Mucosa of descending colon (tissue), 3 donors: ENCODE measurements around the gene APOC3. TPM values are rescaled to one million over a fixed set of nuclear protein-coding genes. Genes with fewer than 3 reads are reported as not detected.

ENCODE experiments used
- ATAC-seq: fragments of 200-7000 bp; cut with Tn5 transposase; one replicate; pipeline ENCODE4 v1.9.1; 2020; ENCODE audit warnings: mild to moderate bottlenecking, moderate library complexity
- DNase-seq, 3 donors: peaks; one replicate each; pipeline ENCODE4 v3.0.0-alpha.2; 2020
- H3K36me3 ChIP-seq: fragments of 200-600 bp; one replicate; pipeline ENCODE4 v1.8.0; 2021; ENCODE audit warnings: low read depth, mild to moderate bottlenecking
- H3K4me1 ChIP-seq: fragments of 200-600 bp; one replicate; pipeline ENCODE4 v1.8.0; 2021; ENCODE audit warnings: low read depth, mild to moderate bottlenecking
- H3K4me3 ChIP-seq: fragments of 200-600 bp; one replicate; pipeline ENCODE4 v1.8.0; 2021; ENCODE audit warnings: mild to moderate bottlenecking
- H3K9me3 ChIP-seq: fragments of 200-600 bp; one replicate; pipeline ENCODE4 v1.8.0; 2021; ENCODE audit warnings: mild to moderate bottlenecking
- CTCF ChIP-seq: fragments of 200-600 bp; IDR thresholded peaks from one replicate; pipeline ENCODE4 v1.8.0; 2022; ENCODE audit warnings: antibody characterized with exemption, mild to moderate bottlenecking
- intact Hi-C, 2 donors: fragments of 100-400 bp; cut with DNase I in 1 of 2; cut with micrococcal nuclease in 1 of 2; formaldehyde crosslinking; loops; one replicate each; pipeline versions ENCODE4 v1.11.0 to v1.11.1; 2022; cut with DNase I, micrococcal nuclease
- total RNA-seq, 3 donors: library from RNA; stranded (reverse); fragmentation: NEBNext Ultra II Directional in 2 of 3; extraction: Animal tissue kit (Norgen Biotek cat#: 25700) in 2 of 3; gene quantifications; one replicate each; pipeline versions ENCODE4 v1.2.1 to v1.2.4, GENCODE V29; 2021 to 2023
- donor health status: DM: no; HTN: no; CAD: no; lungs with moderate emphysema.
- donor health status: DM: no; HTN: no; CAD: no.
- donor health status: DM: no; HTN: yes; CAD: no.

The APOC3 gene
- total RNA-seq, 3 donors from 2014 or later = 0.60 TPM; not detected in 2

DNA sequence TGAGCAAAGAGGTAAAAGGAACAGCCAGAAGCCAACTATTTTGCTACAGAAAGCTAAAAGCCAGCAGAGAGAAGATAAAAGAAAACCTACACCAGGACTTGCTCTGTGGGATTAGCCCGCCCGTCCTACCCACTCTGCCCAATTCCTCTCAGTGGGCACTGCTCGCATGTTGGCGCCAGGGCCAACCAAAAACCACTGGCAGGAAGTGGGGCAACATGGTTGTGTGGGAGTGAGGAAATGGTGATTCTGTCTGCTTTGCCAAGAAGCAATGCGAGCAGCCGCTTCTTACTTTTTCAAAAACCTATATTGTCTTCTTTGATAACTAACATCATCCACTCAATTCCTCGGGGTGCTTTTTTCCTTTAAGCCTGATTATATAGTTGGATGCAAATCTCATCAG lies 21.9 kb downstream of the APOC3 start:
- intact Hi-C loops = no loop called here
- no peaks in the 10 kb centered on the region for H3K9me3 ChIP-seq
- H3K36me3 ChIP-seq = no peaks in the 10 kb centered on the region
- no peak overlapping the region for H3K4me3 ChIP-seq
- peaks cover 35% of the 10 kb centered on the region for H3K4me1 ChIP-seq
- DNase-seq = peak in 2 of 3 donors; percentile 47 to 63
- ATAC-seq = no peak
- no peak for TF ChIP-seq CTCF

GRCh38 chr11:116852261-116853031 lies 22.7 kb downstream of the APOC3 start:
- H3K4me1 ChIP-seq = peaks cover 35% of the 10 kb centered on the region
- peak in 2 of 3 donors; percentile 54 to 70 for DNase-seq
- H3K36me3 ChIP-seq = no peaks in the 10 kb centered on the region
- H3K4me3 ChIP-seq = no peak overlapping the region
- TF ChIP-seq CTCF = no peak
- peak; percentile 86 for ATAC-seq
- H3K9me3 ChIP-seq = no peaks in the 10 kb centered on the region
- intact Hi-C loops = no loop called here

GRCh38 chr11:116853461-116854073 lies 23.9 kb downstream of the APOC3 start:
- intact Hi-C loops = no loop called here
- Histone ChIP-seq H3K36me3 (no peaks in the 10 kb centered on the region), H3K4me3 (no peak overlapping the region), H3K4me1 (peaks cover 35% of the 10 kb centered on the region), H3K9me3 (no peaks in the 10 kb centered on the region)
- no peak for TF ChIP-seq CTCF
- ATAC-seq (peak; percentile 87), DNase-seq (peak in 1 of 3 donors; percentile 59)

DNA sequence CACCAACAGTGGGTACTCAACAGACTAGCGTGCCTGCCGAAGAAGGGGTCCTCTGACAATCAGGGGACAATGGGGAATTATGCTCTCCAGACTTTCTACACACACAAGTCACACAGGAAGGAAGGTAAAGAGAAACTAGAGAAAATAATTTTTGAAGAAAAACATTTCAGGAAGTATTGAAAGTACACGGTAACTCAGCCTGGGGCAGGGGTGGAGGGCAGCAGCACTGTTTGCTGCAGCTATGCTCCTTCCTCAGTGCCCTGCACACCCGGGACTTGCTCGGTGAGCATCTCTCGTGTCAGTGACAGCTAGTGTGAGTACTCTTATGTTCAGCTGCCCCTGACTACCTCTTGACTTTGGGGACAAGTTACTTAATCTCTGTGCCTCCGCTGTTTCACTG lies 25.7 kb downstream of the APOC3 start:
- no peak for DNase-seq
- intact Hi-C loops = no loop called here
- no peaks in the 10 kb centered on the region for H3K9me3 ChIP-seq
- no peak for TF ChIP-seq CTCF
- H3K36me3 ChIP-seq = no peaks in the 10 kb centered on the region
- no peak for ATAC-seq
- no peak overlapping the region for H3K4me3 ChIP-seq
- peaks cover 35% of the 10 kb centered on the region for H3K4me1 ChIP-seq

DNA sequence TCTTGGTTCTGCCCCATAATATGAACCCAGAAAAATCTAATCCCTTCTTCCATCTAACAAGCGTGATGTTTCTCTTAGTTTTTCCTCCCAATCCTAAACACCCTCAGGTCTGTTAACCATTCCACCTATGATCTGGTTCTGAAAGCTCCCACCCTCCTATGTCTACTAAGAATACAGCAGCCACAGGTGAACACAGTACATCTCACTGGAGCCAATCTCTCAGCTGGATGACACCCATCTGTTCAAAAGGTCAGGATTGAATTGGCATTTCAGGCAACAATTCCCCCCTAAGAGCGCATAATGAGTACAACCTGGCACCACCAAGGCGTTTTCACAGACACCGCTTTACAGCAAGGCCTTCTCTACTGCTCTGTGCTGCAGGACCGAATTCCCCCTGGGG lies 26.7 kb downstream of the APOC3 start:
- intact Hi-C loops = no loop called here
- DNase-seq (no peak), ATAC-seq (no peak)
- no peak overlapping the region for H3K4me3 ChIP-seq
- no peaks in the 10 kb centered on the region for H3K9me3 ChIP-seq
- no peaks in the 10 kb centered on the region for H3K36me3 ChIP-seq
- peaks cover 32% of the 10 kb centered on the region for H3K4me1 ChIP-seq
- no peak for TF ChIP-seq CTCF
